GM12878 (cell line): ENCODE data around the gene FHOD3. TPM values are rescaled to one million over a fixed set of nuclear protein-coding genes. Genes with fewer than 3 reads are reported as not detected.

Experiments
- ATAC-seq: fragments of 200-7000 bp; cut with Tn5 transposase; 3 replicates; pipeline ENCODE4 v1.9.1; 2020; ENCODE audit warnings: mild to moderate bottlenecking, moderate library complexity
- BruUV-seq: library from RNA; stranded (reverse); fragments of 400-500 nt; replicated peaks from 2 replicates; lab custom pipeline; 2021; lab: Mats Ljungman, UMichigan
- CTCF ChIA-PET: fragments of 300-600 bp; sonication (Branson Sonifier 250); formaldehyde crosslinking; extraction: SDS; loops from one replicate; lab custom pipeline; 2021; ENCODE audit warnings: inconsistent platforms; lab: Yijun Ruan, JAX
- POLR2A ChIA-PET: fragments of 350-600 bp; formaldehyde crosslinking; extraction: SDS; loops from one replicate; lab custom pipeline; 2021; ENCODE audit warnings: inconsistent platforms; lab: Charles Lee
- RAD21 ChIA-PET: fragments of 300-600 bp; sonication (Branson Sonifier 250); formaldehyde crosslinking; loops from one replicate; lab custom pipeline; 2023; ENCODE audit warnings: antibody characterized with exemption; ENCODE audit not compliant: unreplicated experiment; lab: Charles Lee
- SMC1A ChIA-PET: fragments of 300-600 bp; sonication (Branson Sonifier 250); formaldehyde crosslinking; loops from one replicate; lab custom pipeline; 2023; ENCODE audit not compliant: unreplicated experiment, uncharacterized antibody; lab: Charles Lee
- DNase-seq: peaks from one replicate; pipeline ENCODE4 v3.0.0-alpha.2; 2011; ENCODE audit warnings: low read depth, low spot score
- FAIRE-seq: peaks from 3 replicates; lab custom pipeline; 2011; peaks lifted over from hg19 to GRCh38; lab: Jason Lieb, UNC
- H2AFZ ChIP-seq: 2 replicates; pipeline ENCODE4 v1.6.0; 2011; ENCODE audit warnings: low read depth, low read length, control low read depth; ENCODE audit not compliant: control insufficient read depth
- H3K27ac ChIP-seq: 2 replicates; pipeline ENCODE4 v1.5.1; 2011; ENCODE audit warnings: control low read depth; ENCODE audit not compliant: control insufficient read depth, insufficient read depth
- H3K27me3 ChIP-seq, 2 experiments: replicated peaks in 1 of 2; 2 replicates each; pipeline versions ENCODE4 v1.6.0 to v1.6.1; 2011; ENCODE audit warnings: low read length in 1 of 2; ENCODE audit not compliant: control insufficient read depth in 2 of 2, insufficient read depth in 2 of 2
- H3K36me3 ChIP-seq, 2 experiments: 2 replicates each; pipeline ENCODE4 v1.5.1; 2011; ENCODE audit warnings: low read length in 1 of 2; ENCODE audit not compliant: control insufficient read depth in 2 of 2, insufficient read depth in 2 of 2
- H3K4me1 ChIP-seq: 2 replicates; pipeline ENCODE4 v1.6.1; 2011; ENCODE audit warnings: mild to moderate bottlenecking, low read length, moderate library complexity, mixed read lengths; ENCODE audit not compliant: control insufficient read depth, insufficient read depth
- H3K4me2 ChIP-seq: 2 replicates; pipeline ENCODE4 v1.6.0; 2011; ENCODE audit warnings: control low read depth; ENCODE audit not compliant: control insufficient read depth, insufficient read depth
- H3K4me3 ChIP-seq: fragments of 200-600 bp; sonication (generic); 2 replicates; pipeline ENCODE4 v1.5.1; 2016
- H3K79me2 ChIP-seq: 2 replicates; pipeline ENCODE4 v1.6.0; 2011; ENCODE audit warnings: low read length; ENCODE audit not compliant: control insufficient read depth, insufficient read depth
- H3K9ac ChIP-seq: 2 replicates; pipeline ENCODE4 v1.8.0; 2011; ENCODE audit warnings: low read length, control low read depth, mixed read lengths; ENCODE audit not compliant: control insufficient read depth, insufficient read depth
- H3K9me3 ChIP-seq: replicated peaks from 3 replicates; pipeline ENCODE4 v1.5.1; 2011; ENCODE audit warnings: mild to moderate bottlenecking, low read length; ENCODE audit not compliant: control insufficient read depth, insufficient read depth
- H4K20me1 ChIP-seq: 2 replicates; pipeline ENCODE4 v1.6.0; 2011; ENCODE audit not compliant: control insufficient read depth, insufficient read depth
- CBX3 ChIP-seq: fragments of 200-600 bp; sonication (generic); IDR thresholded peaks from 2 replicates; pipeline ENCODE4 v1.6.1; 2016; ENCODE audit warnings: low read depth, borderline replicate concordance
- CHD2 ChIP-seq: IDR thresholded peaks from 2 replicates; pipeline ENCODE4 v1.6.1; 2011; ENCODE audit warnings: low read depth, low read length, improper control_type of control experiment, borderline replicate concordance
- GATAD2B ChIP-seq: fragments of 450-650 bp; conservative IDR thresholded peaks from 2 replicates; pipeline ENCODE4 v1.6.1; 2017; ENCODE audit warnings: low read depth, mild to moderate bottlenecking, moderate library complexity
- IKZF2 ChIP-seq, 2 experiments: fragments of 450-650 bp; IDR thresholded peaks; 2 replicates each; pipeline ENCODE4 v1.6.1; 2017; ENCODE audit warnings: mild to moderate bottlenecking in 2 of 2, moderate library complexity in 2 of 2
- JUND ChIP-seq: IDR thresholded peaks from 2 replicates; pipeline ENCODE4 v1.6.1; 2012; ENCODE audit warnings: low read depth, mild to moderate bottlenecking, low read length, improper control_type of control experiment, moderate library complexity
- RB1 ChIP-seq: fragments of 450-650 bp; formaldehyde crosslinking; IDR thresholded peaks from 2 replicates; pipeline ENCODE4 v1.6.1; 2017; ENCODE audit warnings: mild to moderate bottlenecking, borderline replicate concordance
- SIX5 ChIP-seq: IDR thresholded peaks from 2 replicates; pipeline ENCODE4 v1.6.1; 2011; ENCODE audit warnings: mild to moderate bottlenecking, low read depth, low read length, moderate library complexity; ENCODE audit not compliant: severe bottlenecking
- SKIL ChIP-seq: fragments of 450-650 bp; IDR thresholded peaks from 2 replicates; pipeline ENCODE4 v1.6.1; 2017; ENCODE audit warnings: mild to moderate bottlenecking, low read depth, inconsistent platforms; ENCODE audit not compliant: poor library complexity, severe bottlenecking
- SMC3 ChIP-seq: IDR thresholded peaks from 2 replicates; pipeline ENCODE4 v1.6.1; 2011; ENCODE audit warnings: low read length, improper control_type of control experiment, borderline replicate concordance
- SUZ12 ChIP-seq: fragments of 200-600 bp; sonication (generic); IDR thresholded peaks from one replicate; pipeline ENCODE4 v1.6.1; 2018; ENCODE audit warnings: antibody characterized with exemption, mild to moderate bottlenecking; ENCODE audit not compliant: unreplicated experiment
- ZBTB4 ChIP-seq: fragments of 450-650 bp; formaldehyde crosslinking; IDR thresholded peaks from 2 replicates; pipeline ENCODE4 v1.4.0; 2022; ENCODE audit warnings: mild to moderate bottlenecking, moderate library complexity
- ZSCAN29 ChIP-seq: fragments of 450-650 bp; IDR thresholded peaks from 2 replicates; pipeline ENCODE4 v1.6.1; 2017; ENCODE audit warnings: mild to moderate bottlenecking, moderate library complexity
- WGBS: methylation state at CpG from one replicate; pipeline ENCODE4 v1.1.6; 2016; ENCODE audit warnings: low lambda C conversion rate; ENCODE audit not compliant: insufficient replicate concordance, insufficient coverage; ENCODE audit errors: missing lambda C conversion rate; 5-methylcytosine and 5-hydroxymethylcytosine counted together
- in situ Hi-C: fragments of 300-500 bp; cut with MboI; formaldehyde crosslinking; loops from 9 replicates; pipeline ENCODE4 v1.14.3; 2018; ENCODE audit warnings: mixed read lengths
- intact Hi-C: fragments of 100-400 bp; cut with micrococcal nuclease; formaldehyde crosslinking; loops from one replicate; pipeline ENCODE4 v1.14.2; 2022; ENCODE audit not compliant: unreplicated experiment
- polyA plus RNA-seq, 11 experiments: library from polyadenylated mRNA; depleted of rRNA in 4 of 11; unstranded in 6 of 11; stranded (reverse) in 5 of 11; fragments of >200 nt; fragmentation: Nextera tagmentation in 4 of 11; fragmentation: Illumina TruSeq in 1 of 11; extraction: Ambion mirVana in 4 of 11; extraction: Trizol in 1 of 11; gene quantifications; 1 replicate in 1 of 11; 2 replicates in 10 of 11; pipeline versions ENCODE4 v1.2.1 to v1.2.3, GENCODE V29; 2011 to 2016; ENCODE audit warnings: inconsistent platforms in 2 of 11, missing spikeins in 2 of 11, low read depth in 1 of 11
- total RNA-seq, 4 experiments: library from RNA; depleted of rRNA in 3 of 4; stranded (reverse); fragments of >200 nt in 3 of 4; fragmentation: Illumina TruSeq in 1 of 4; extraction: Trizol in 1 of 4; gene quantifications; 2 replicates each; pipeline versions ENCODE4 v1.2.1 to v1.2.3, GENCODE V29; 2013 to 2021

The FHOD3 gene
- total and polyA plus RNA-seq, 10 of the 15 experiments (the other 5 are each of a cell fraction or from before 2014, with no cell fraction given): 0.77 to 26.7 (median 10.4) TPM

GRCh38 chr18:36424741-36425142 lies 127.2 kb downstream of the FHOD3 start:
- ATAC-seq: no peak
- ChIA-PET RAD21 (no interaction called here), SMC1A (interaction anchor here (0.8 to 1.6 kb wide), 4 partner anchors 11 to 147 kb away, joined by 3 to 9 read pairs (median 4); no protein-coding TSS in a partner anchor), POLR2A (interaction anchor here (0.9 kb wide), 1 partner anchor 12 kb away, joined by 5 read pairs; no protein-coding TSS in a partner anchor), CTCF (no interaction called here)
- Histone ChIP-seq H2AFZ (no peak overlapping the region), H3K27ac (no peak overlapping the region), H3K4me3 (no peak overlapping the region), H3K9me3 (no peaks in the 10 kb centered on the region), H3K79me2 (no peaks in the 10 kb centered on the region; the same call in 1 of the 2 replicates), H3K27me3 (no peaks in the 10 kb centered on the region), H3K36me3 (no peaks in the 10 kb centered on the region), H3K4me1 (no peaks in the 10 kb centered on the region), H4K20me1 (no peaks in the 10 kb centered on the region), H3K9ac (no peak overlapping the region), H3K4me2 (no peak overlapping the region)
- FAIRE-seq: no peak
- BruUV-seq: no TSS peak
- intact Hi-C loops: no loop called here
- no peak for DNase-seq
- in situ Hi-C loops: no loop called here
- WGBS: 52% methylated on average over 4 of the region's 4 CpGs
- TF ChIP-seq JUND: no peak
- TF ChIP-seq SIX5: no peak
- no peak for TF ChIP-seq SUZ12
- TF ChIP-seq ZSCAN29: no peak
- no peak for TF ChIP-seq SKIL
- TF ChIP-seq RB1: no peak
- no peak for TF ChIP-seq CHD2
- TF ChIP-seq CBX3: no peak
- TF ChIP-seq IKZF2 (IDR thresholded peaks at IDR 0.05): no peak
- no peak for TF ChIP-seq SMC3
- TF ChIP-seq GATAD2B: no peak
- TF ChIP-seq ZBTB4 (CRISPR knock-in tag): no peak
